Chondrocyte (in vitro differentiated cells): Measurements from ENCODE around the gene XBP1. TPM values are rescaled to one million over a fixed set of nuclear protein-coding genes. Genes with fewer than 3 reads are reported as not detected.
A peak's percentile ranks its signal among the peaks of the same experiment; 100 is the strongest.

ENCODE experiments used
- DNase-seq: peaks from one replicate; pipeline ENCODE4 v3.0.0; 2021; ENCODE audit warnings: mixed read lengths, low spot score
- H3K27ac Mint-ChIP-seq: one replicate; pipeline ENCODE4 v1.8.0; 2021; ENCODE audit warnings: mild to moderate bottlenecking, moderate library complexity, mixed read lengths; ENCODE audit not compliant: unreplicated experiment
- H3K27me3 Mint-ChIP-seq: 2 replicates; pipeline ENCODE4 v1.8.0; 2021; ENCODE audit warnings: low read depth, mixed read lengths
- H3K36me3 Mint-ChIP-seq: 2 replicates; pipeline ENCODE4 v1.8.0; 2021; ENCODE audit warnings: low read depth, mixed read lengths
- H3K4me1 Mint-ChIP-seq: 2 replicates; pipeline ENCODE4 v1.8.0; 2021; ENCODE audit warnings: low read depth, mild to moderate bottlenecking, mixed read lengths
- H3K4me3 Mint-ChIP-seq: one replicate; pipeline ENCODE4 v1.8.0; 2021; ENCODE audit warnings: mild to moderate bottlenecking, moderate library complexity, mixed read lengths; ENCODE audit not compliant: unreplicated experiment
- H3K9me3 Mint-ChIP-seq: 2 replicates; pipeline ENCODE4 v1.8.0; 2021; ENCODE audit warnings: low read depth, mixed read lengths
- total RNA-seq: library from RNA; stranded (reverse); gene quantifications from 3 replicates; pipeline ENCODE4 v1.2.1, GENCODE V29; 2021
- TF ChIP-seq, protein P1 (sequence below): fragments of 200-600 bp; sonication (generic); IDR thresholded peaks from 2 replicates; pipeline ENCODE4 v1.5.0; 2021; ENCODE audit warnings: antibody characterized with exemption, mild to moderate bottlenecking, moderate library complexity

XBP1 gene
- total RNA-seq, 1 donor from 2014 or later = 199 TPM

DNA sequence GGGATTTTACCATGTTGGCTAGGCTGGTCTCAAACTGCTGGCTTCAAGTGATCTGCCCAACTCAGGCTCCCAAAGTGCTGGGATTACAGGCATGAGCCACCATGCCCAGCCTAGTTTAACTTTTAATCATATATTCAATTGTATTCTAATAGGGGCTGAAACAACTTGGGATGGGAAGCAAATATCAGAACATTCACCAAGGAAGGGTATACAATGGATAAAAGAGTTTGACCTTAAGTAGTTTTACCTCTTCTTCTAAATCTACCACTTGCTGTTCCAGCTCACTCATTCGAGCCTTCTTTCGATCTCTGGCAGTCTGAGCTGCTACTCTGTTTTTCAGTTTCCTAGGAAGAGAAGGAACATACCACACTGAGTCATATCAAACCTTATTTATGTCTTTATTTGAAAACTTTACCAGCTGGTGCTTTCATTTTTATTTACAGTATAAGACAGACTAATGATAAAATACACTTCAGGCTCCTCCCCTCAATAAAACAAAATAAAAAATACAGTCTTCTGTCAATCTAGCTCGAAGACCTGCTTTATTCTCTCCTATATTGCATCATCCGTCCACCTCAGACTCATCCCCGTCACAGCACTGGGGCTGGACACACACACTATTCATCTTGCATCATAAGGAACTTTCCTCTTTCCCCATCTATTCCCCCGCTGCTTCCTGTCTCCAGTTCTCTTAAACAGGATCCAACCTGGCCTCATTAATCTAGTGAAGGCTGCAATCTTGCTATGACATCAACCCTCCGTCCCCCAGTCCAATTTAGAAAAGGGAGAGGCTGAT lies 1.4 kb downstream of the XBP1 start:
- peak overlapping the region; percentile 85 for H3K4me3 Mint-ChIP-seq
- TF ChIP-seq, protein P1, sequence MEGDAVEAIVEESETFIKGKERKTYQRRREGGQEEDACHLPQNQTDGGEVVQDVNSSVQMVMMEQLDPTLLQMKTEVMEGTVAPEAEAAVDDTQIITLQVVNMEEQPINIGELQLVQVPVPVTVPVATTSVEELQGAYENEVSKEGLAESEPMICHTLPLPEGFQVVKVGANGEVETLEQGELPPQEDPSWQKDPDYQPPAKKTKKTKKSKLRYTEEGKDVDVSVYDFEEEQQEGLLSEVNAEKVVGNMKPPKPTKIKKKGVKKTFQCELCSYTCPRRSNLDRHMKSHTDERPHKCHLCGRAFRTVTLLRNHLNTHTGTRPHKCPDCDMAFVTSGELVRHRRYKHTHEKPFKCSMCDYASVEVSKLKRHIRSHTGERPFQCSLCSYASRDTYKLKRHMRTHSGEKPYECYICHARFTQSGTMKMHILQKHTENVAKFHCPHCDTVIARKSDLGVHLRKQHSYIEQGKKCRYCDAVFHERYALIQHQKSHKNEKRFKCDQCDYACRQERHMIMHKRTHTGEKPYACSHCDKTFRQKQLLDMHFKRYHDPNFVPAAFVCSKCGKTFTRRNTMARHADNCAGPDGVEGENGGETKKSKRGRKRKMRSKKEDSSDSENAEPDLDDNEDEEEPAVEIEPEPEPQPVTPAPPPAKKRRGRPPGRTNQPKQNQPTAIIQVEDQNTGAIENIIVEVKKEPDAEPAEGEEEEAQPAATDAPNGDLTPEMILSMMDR = no peak
- H3K27me3 Mint-ChIP-seq = no peaks in the 10 kb centered on the region
- H3K4me1 Mint-ChIP-seq = peaks cover 61% of the 10 kb centered on the region
- H3K27ac Mint-ChIP-seq = peak overlapping the region; percentile 98
- no peak for DNase-seq
- H3K36me3 Mint-ChIP-seq = peaks cover 44% of the 10 kb centered on the region
- no peaks in the 10 kb centered on the region for H3K9me3 Mint-ChIP-seq

DNA sequence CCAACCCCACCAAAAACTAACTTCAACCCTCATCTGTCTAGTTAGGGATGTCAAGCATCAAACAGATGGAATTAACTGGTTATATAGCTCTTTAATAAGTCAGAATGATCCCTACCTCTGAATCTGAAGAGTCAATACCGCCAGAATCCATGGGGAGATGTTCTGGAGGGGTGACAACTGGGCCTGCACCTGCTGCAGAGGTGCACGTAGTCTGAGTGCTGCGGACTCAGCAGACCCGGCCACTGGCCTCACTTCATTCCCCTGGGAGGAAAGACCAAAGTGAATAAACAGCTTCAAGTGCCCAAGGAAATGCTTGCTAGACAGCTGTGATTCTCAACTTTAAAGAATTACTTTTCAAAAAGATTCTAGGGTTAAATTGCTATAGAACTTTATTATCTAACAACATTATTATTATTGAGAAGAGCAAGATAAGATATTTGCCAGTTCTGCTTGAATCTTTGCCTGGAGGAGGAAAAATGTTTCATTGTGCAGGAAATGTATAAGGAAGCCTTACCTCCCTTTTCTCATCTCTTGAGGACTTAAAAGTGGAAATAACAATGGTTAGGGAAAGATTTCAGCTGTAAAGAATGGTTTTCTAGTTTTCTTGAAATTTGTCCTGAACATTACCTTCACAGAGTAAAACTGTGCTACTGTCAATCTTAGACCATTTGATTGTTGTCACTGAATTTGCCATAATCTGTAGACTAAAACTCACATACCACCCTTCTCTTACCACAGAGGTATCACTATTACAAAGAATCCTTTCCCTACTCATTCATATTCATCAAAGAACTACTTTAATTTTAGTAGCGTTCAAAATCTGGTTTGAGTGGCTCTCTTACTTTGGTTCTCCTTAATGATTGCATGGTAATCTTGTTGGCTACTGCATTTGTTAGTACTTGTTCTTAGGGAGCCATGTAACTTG lies 4.2 kb downstream of the XBP1 start:
- TF ChIP-seq, protein P1 = no peak
- Mint-ChIP-seq H3K9me3 (no peaks in the 10 kb centered on the region), H3K27me3 (no peaks in the 10 kb centered on the region), H3K4me3 (peak overlapping the region; percentile 85), H3K4me1 (peaks cover 51% of the 10 kb centered on the region), H3K27ac (peak overlapping the region; percentile 66), H3K36me3 (peaks cover 47% of the 10 kb centered on the region)
- DNase-seq = no peak

DNA sequence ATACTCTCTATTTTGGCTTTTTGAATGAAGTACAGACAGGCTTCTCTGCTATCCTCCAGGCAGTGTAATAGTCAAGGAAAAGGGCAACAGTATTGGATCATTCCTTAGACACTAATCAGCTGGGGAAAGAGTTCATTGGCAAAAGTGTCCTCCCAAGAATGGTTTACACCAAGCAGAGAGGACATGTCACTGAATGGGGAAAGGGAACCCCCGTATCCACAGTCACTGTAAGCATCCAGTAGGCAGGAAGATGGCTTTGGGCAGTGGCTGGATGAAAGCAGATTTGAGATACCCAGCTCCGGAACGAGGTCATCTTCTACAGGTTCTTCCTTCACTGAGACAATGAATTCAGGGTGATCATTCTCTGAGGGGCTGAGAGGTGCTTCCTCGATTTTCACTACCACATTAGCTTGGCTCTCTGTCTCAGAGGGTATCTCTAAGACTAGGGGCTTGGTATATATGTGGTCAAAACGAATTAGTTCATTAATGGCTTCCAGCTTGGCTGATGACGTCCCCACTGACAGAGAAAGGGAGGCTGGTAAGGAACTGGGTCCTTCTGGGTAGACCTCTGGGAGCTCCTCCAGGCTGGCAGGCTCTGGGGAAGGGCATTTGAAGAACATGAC lies 5.2 kb downstream of the XBP1 start:
- Mint-ChIP-seq H3K27ac (peak overlapping the region; percentile 51), H3K4me1 (peaks cover 44% of the 10 kb centered on the region), H3K27me3 (no peaks in the 10 kb centered on the region), H3K36me3 (peaks cover 47% of the 10 kb centered on the region), H3K4me3 (no peak overlapping the region), H3K9me3 (no peaks in the 10 kb centered on the region)
- TF ChIP-seq, protein P1 = no peak
- DNase-seq = no peak

DNA sequence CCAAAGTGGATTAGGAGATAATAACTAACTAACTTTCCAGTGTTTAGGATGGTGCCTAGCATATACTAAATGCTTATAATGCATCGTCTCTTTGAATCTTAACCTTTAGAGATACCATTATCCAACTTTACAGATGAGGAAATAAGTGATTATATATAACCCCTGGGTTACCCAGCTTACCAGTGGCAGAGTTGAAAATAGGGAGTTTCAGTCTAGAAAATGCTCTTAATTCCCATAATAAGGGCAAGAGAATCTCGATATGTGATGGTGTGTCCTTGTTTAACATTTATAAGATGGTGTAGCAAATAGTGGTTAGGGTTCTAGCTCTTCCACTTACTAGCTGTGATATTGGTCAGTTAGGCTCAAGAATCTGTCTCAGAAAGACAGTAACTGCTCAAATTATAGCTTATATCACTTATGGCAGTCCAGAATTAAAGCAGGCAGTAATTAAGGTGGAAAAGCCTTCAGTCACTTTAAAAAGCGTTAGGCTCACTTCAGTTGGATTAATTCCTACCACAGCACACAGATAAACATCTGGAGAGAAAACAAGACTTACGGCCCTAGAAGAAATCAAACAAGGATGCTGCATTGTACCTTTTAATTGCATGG lies 6.3 kb downstream of the XBP1 start:
- peaks cover 41% of the 10 kb centered on the region for H3K36me3 Mint-ChIP-seq

More for the DNA sequence above, 6.3 kb downstream of the XBP1 start:
- H3K27me3 Mint-ChIP-seq = no peaks in the 10 kb centered on the region
- H3K4me1 Mint-ChIP-seq = peaks cover 42% of the 10 kb centered on the region
- TF ChIP-seq, protein P1 = no peak
- DNase-seq = no peak
- H3K4me3 Mint-ChIP-seq = no peak overlapping the region
- peak overlapping the region; percentile 11 for H3K27ac Mint-ChIP-seq
- no peaks in the 10 kb centered on the region for H3K9me3 Mint-ChIP-seq
